ENCODE results near the gene HCCS.

HCCS gene

DNA sequence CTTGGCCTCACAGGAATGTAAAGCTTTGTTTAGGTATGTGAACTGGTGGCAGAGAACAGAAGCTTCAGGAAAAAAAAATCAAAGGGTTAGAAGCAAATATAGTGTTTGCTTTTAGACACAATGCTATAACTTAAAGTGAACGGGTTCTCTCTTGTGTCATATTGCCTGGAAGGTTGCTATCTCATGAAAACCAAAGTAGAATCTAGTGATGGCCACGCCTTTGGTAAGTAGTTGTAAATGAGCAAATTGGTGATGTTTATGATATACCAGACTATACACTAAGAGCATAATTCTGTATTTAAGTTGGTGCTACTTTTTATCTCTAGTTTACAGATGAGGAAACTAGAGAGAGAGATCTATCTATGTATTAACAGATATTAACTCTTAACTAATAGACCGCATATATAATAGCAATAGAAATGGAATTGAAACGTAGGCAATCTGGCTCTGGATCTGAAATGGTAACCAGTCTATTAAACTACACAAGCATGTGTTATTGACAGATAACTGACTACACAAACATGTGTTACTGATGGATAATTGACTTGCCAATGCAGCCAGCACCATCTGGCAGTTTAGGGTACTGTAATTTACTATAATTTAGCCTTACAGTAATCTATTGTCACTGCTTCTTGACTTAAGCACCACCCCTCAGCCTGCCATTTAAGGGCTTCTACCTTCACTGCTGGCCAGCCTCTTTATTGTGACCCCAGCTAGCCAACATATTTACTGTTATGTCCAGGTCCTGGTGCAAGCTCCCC, 40.8 kb downstream of the HCCS start:
- TF ChIP-seq, protein P1, sequence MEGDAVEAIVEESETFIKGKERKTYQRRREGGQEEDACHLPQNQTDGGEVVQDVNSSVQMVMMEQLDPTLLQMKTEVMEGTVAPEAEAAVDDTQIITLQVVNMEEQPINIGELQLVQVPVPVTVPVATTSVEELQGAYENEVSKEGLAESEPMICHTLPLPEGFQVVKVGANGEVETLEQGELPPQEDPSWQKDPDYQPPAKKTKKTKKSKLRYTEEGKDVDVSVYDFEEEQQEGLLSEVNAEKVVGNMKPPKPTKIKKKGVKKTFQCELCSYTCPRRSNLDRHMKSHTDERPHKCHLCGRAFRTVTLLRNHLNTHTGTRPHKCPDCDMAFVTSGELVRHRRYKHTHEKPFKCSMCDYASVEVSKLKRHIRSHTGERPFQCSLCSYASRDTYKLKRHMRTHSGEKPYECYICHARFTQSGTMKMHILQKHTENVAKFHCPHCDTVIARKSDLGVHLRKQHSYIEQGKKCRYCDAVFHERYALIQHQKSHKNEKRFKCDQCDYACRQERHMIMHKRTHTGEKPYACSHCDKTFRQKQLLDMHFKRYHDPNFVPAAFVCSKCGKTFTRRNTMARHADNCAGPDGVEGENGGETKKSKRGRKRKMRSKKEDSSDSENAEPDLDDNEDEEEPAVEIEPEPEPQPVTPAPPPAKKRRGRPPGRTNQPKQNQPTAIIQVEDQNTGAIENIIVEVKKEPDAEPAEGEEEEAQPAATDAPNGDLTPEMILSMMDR (IDR thresholded peaks at IDR 0.05), result no peak
- Mint-ChIP-seq H3K36me3 (ENCODE audit: low read depth) (peaks cover 4% of the 10 kb centered on the region), H3K4me1 (no peaks in the 10 kb centered on the region), H3K4me3 (no peak overlapping the region), H3K27ac (no peak overlapping the region), H3K27me3 (ENCODE audit: low read depth, poor library complexity) (no peaks in the 10 kb centered on the region), H3K9me3 (peaks cover 27% of the 10 kb centered on the region)
- DNase-seq, result no peak

DNA sequence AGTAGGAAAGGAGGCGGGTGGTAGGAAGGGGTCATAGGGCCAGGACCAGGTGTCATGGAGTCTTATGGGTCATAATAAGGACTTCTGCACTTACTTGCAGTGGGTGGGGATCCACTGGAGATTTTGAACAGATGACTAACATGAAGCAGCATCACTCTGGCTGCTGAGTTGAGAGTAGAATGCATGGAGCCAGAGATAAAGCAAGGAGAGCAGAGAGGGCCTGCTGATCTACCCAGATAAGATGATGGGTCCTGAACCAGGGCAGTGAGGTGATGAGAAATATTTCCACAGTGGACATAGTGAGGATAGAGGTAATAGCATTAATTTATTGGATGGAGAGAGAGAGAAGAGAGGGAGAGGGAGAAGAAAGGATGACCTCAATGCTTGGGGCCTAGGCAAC, 48.0 kb downstream of the HCCS start:
- H3K4me1 Mint-ChIP-seq, result no peaks in the 10 kb centered on the region
- TF ChIP-seq, protein P1 (IDR thresholded peaks at IDR 0.05), result no peak
- H3K9me3 Mint-ChIP-seq, result peaks cover 19% of the 10 kb centered on the region
- no peak overlapping the region for H3K4me3 Mint-ChIP-seq
- H3K36me3 Mint-ChIP-seq (ENCODE audit: low read depth), result peaks cover 3% of the 10 kb centered on the region
- DNase-seq, result no peak
- H3K27me3 Mint-ChIP-seq (ENCODE audit: low read depth, poor library complexity), result no peaks in the 10 kb centered on the region
- H3K27ac Mint-ChIP-seq, result no peak overlapping the region

DNA sequence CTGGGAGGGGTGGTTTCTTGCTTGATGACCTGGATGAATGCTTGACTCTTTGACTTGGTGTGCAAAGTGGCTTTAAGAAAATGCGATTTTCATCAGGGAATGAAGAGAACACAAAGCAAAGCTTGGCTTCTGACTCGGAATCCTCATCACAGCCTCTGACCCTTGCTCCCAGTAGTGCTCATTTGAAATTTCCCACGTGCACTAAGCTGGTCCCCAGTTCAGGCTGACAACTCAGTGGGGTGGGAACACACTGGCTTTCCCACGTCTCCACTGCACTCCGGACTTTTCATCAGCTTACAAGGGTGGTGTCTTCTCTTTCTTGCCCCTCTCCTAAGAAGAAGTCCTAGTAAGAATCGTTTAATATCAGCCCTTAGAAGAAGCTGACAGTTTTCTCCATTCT, 53.3 kb downstream of the HCCS start:
- Mint-ChIP-seq H3K4me3 (no peak overlapping the region), H3K4me1 (no peaks in the 10 kb centered on the region), H3K9me3 (peaks cover 11% of the 10 kb centered on the region), H3K27me3 (ENCODE audit: low read depth, poor library complexity) (no peaks in the 10 kb centered on the region), H3K36me3 (ENCODE audit: low read depth) (peaks cover 15% of the 10 kb centered on the region), H3K27ac (no peak overlapping the region)
- no peak for DNase-seq
- TF ChIP-seq, protein P1 (IDR thresholded peaks at IDR 0.05), result no peak

DNA sequence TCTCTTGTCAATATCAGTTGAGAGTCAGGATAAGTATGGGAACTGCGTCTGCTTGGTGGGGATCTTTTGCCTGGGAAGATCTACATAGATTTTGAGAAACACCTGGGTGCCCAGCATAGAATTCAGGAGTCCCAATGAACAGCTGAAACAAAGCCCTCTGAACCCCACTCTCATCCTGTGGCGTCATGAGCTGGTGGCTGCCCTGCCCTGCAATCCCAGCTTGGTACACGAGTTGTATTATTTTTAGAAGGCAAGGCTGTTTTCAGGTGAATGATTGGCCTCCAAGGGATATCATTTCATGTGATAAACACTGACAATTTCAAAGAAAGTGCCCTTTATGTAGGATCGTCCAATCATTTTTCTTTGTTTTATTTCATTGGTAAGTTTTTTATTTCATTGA, 60.8 kb downstream of the HCCS start:
- H3K36me3 Mint-ChIP-seq (ENCODE audit: low read depth), result peaks cover 20% of the 10 kb centered on the region
- H3K9me3 Mint-ChIP-seq, result peaks cover 34% of the 10 kb centered on the region
- TF ChIP-seq, protein P1 (IDR thresholded peaks at IDR 0.05), result no peak
- DNase-seq, result no peak
- H3K4me1 Mint-ChIP-seq, result no peaks in the 10 kb centered on the region
- H3K27ac Mint-ChIP-seq, result no peak overlapping the region
- peaks cover 4% of the 10 kb centered on the region for H3K27me3 Mint-ChIP-seq (ENCODE audit: low read depth, poor library complexity)
- no peak overlapping the region for H3K4me3 Mint-ChIP-seq

DNA sequence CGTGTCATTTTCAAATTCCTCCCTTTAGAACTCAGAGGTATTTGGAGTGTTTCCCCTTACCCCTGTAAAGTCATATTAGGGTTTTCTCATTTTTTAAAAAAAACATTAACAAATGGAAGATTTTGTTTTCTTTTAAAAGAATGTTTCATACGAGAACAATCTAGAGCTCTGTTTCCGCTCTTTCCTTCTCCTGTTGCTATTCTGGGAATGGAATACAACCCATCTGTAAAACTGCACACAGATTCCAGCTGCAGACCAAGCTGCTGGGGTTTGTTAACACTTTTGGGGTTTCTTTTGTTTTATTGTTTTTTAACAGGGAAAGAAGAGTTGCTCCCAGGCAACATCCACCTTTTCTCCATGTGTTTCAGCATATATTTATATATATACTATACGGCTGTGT, 61.3 kb downstream of the HCCS start:
- H3K27me3 Mint-ChIP-seq (ENCODE audit: low read depth, poor library complexity), result peaks cover 6% of the 10 kb centered on the region
- TF ChIP-seq, protein P1 (IDR thresholded peaks at IDR 0.05), result no peak
- H3K36me3 Mint-ChIP-seq (ENCODE audit: low read depth), result peaks cover 15% of the 10 kb centered on the region
- no peaks in the 10 kb centered on the region for H3K4me1 Mint-ChIP-seq
- DNase-seq, result no peak
- H3K27ac Mint-ChIP-seq, result no peak overlapping the region
- H3K4me3 Mint-ChIP-seq, result no peak overlapping the region
- peaks cover 31% of the 10 kb centered on the region for H3K9me3 Mint-ChIP-seq

Data from nephron progenitor cell (in vitro differentiated cells).